Kidney capillary endothelial cell (primary cell): ENCODE results near the gene CRTC2.

ENCODE experiments used
- DNase-seq: peaks from one replicate; pipeline ENCODE4 v3.0.0-alpha.2; 2018; ENCODE audit warnings: low spot score

The CRTC2 gene

GRCh38 chr1:153946622-153947241 is 11.7 kb downstream of the CRTC2 start, which contains the start of gene DENND4B:
TSS of gene DENND4B (minus strand) at chr1:153946718. CDS start at chr1:153944374, 2,344 bp downstream.
- peak; percentile 70 for DNase-seq

GRCh38 chr1:153945795-153946621 is 12.4 kb downstream of the CRTC2 start:
- DNase-seq: no peak

- DNase-seq: no peak
Observed at GRCh38 chr1:153945131-153945794, 13.1 kb downstream of the CRTC2 start.

- no peak for DNase-seq
Observed at GRCh38 chr1:153944827-153945117, 13.6 kb downstream of the CRTC2 start.

GRCh38 chr1:153944005-153944826 is 14.2 kb downstream of the CRTC2 start:
- DNase-seq: no peak

GRCh38 chr1:153942766-153943549 is 15.5 kb downstream of the CRTC2 start:
- no peak for DNase-seq

- DNase-seq: no peak
Observed at GRCh38 chr1:153941826-153942725, 16.3 kb downstream of the CRTC2 start.

GRCh38 chr1:153940756-153941155 is 17.7 kb downstream of the CRTC2 start:
- DNase-seq: no peak

- DNase-seq: no peak
Observed at GRCh38 chr1:153939476-153939875, 18.9 kb downstream of the CRTC2 start.

GRCh38 chr1:153938996-153939395 is 19.4 kb downstream of the CRTC2 start:
- DNase-seq: no peak

GRCh38 chr1:153937331-153937730 is 21.1 kb downstream of the CRTC2 start:
- DNase-seq: no peak

- no peak for DNase-seq
Observed at GRCh38 chr1:153936011-153936802, 22.2 kb downstream of the CRTC2 start.

- no peak for DNase-seq
Observed at GRCh38 chr1:153934746-153935145, 23.7 kb downstream of the CRTC2 start.

- no peak for DNase-seq
Observed at GRCh38 chr1:153933955-153934354, 24.5 kb downstream of the CRTC2 start.

- no peak for DNase-seq
Observed at GRCh38 chr1:153933430-153933829, 25.0 kb downstream of the CRTC2 start.

GRCh38 chr1:153932156-153933131 is 26.0 kb downstream of the CRTC2 start:
- DNase-seq: no peak

- no peak for DNase-seq
Observed at GRCh38 chr1:153929981-153930948, 28.1 kb downstream of the CRTC2 start.
